Dedifferentiated amniotic fluid mesenchymal stem cell (primary cell): ENCODE measurements around the gene BPIFB1.

Experiments
- DNase-seq: peaks from one replicate; pipeline ENCODE4 v3.0.0-alpha.2; 2016; ENCODE audit errors: extremely low spot score

The BPIFB1 gene

DNA sequence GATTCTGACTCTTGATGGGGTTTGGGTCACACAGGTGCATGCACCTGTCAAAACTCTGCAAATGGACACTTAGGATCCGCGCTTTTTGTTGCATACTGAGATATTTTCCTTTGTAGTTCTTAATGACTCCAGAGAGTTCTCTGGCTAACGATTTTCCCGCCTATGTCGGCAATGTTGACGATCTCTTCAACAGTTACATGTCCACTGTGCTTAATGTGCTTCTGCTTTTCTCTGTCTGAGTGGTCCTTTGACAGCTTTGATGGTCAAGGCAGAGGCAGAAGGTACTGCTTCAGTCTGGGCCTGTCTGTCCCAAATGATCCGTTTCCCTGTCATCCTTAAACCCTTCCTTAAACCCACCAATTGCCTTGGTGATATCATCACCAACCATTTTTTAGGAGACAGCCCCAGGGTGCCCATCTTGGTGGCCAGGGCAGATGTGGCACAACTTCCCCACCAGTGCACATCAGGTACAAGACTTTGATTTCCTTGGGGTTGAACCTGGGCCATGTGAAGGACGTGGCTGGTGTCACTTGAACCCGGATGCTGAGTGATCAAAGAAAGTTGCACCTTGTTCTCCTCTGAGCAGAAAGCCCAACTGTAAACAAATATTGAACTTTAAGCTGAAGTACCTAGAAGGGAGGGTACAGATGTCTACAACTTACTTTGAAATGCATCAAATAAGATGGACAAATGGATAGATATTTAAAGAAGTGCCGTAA, 10.7 kb upstream of the BPIFB1 start:
- DNase-seq: no peak

DNA sequence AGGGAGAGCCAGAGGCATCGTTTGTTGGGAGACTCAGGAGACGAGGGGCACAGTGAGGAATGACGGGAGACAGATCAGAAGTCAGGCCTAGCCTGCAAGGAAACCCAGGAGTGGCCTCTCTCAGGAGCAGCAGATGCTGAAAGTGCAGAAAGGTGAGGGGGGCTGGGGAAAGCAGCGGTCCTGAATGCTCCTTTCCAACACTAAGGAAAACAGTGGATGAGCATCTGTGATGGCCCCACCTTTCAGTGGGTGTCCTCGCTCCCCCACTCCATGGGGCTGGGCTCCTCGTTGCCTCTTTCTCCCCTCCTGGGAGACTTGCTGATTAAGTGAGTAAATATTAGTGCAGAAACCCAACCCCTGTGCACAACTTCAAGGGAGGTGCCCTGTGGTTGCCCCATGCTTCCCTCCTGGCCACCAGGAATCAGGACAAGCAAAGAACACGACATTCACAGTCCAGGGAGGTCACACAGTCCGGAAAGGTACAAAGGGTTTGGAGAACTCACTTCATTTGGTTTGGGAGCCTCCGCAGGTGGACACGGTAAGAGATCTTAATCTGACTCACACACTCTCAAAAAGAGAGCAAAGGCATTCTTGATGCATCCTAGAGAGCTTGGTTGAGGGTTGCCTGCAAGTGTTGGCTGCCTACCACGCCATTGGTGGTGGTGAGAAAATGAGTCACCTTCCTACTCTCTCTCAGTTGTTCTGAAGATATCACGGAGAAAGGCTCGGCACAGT, 9.7 kb upstream of the BPIFB1 start:
- DNase-seq: no peak

DNA sequence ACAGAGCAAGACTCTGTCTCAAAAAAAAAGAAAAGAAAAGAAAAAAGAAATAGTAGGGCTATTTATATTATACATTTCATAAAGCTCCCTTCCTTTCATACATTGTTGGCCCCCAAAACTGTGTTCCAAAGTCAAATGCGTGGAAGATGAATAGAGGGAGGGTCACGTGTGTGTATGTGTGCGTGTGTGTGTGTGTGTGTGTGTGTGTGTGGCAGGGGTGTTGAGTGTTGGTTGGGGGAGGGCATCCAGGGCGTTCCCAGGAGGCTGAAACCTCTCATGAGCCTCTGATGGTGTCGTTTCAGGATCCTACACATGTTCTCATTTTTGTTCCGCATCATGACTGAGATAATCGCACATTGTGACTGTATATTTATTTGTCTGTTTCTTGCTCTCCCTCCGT, 7.8 kb upstream of the BPIFB1 start:
- DNase-seq: no peak

DNA sequence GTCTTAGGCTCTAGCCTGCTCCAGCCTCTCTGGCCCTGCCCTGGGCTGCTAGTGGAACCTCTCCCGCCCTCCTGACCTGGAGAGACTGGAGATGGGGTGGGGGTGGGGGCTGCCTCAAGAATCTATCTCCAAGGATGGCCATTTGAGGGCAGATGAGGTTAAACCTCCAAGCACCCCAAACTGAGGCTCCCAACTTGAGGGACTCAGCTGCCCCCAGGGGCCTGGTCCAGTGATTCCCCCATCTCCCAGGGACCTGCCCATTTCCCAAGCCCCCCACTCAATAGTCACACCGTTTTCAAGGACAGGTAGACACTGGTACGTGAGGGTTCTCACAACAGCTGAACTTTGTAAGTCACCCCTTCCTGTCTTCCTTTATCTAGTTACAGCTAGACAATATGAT, 7.1 kb upstream of the BPIFB1 start:
- no peak for DNase-seq

DNA sequence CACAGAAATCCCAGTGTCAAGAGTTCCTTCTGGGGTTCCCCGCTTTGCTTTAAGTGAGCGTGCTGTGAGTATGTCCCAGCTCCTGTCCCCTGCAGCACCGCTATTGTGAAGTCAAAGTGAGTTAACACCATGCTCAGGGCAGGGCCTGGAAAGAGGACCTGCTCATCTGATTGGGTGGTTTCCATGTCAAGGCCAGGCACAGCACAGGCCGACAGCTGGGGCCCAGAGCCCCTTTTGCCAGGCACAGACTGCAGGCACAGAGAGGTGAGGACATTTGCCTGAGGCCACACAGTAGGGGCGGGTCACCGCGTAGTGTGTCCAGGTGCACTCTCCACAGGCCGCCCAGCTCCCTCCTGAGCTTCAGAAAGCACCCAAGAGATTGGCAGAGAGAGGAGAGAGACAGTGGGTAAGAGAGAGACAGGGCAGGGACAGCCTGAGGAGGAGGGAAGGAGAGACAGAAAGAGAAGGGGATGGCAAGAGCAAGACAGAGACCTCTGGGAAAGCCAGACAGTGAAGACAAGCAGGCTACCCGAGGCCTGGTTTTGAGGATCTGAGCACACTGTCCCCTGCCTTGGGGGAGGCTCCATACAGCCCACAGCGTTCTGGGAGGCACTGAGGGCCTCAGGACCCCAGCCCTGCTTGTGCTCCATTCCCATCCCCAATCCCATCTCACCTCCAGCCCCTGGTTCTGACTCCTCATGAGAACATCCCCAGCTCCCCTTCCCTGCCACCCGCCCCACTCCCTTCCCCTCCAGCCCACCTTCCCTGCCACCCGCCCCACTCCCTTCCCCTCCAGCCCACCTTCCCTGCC, 6.5 kb upstream of the BPIFB1 start:
- DNase-seq: no peak

DNA sequence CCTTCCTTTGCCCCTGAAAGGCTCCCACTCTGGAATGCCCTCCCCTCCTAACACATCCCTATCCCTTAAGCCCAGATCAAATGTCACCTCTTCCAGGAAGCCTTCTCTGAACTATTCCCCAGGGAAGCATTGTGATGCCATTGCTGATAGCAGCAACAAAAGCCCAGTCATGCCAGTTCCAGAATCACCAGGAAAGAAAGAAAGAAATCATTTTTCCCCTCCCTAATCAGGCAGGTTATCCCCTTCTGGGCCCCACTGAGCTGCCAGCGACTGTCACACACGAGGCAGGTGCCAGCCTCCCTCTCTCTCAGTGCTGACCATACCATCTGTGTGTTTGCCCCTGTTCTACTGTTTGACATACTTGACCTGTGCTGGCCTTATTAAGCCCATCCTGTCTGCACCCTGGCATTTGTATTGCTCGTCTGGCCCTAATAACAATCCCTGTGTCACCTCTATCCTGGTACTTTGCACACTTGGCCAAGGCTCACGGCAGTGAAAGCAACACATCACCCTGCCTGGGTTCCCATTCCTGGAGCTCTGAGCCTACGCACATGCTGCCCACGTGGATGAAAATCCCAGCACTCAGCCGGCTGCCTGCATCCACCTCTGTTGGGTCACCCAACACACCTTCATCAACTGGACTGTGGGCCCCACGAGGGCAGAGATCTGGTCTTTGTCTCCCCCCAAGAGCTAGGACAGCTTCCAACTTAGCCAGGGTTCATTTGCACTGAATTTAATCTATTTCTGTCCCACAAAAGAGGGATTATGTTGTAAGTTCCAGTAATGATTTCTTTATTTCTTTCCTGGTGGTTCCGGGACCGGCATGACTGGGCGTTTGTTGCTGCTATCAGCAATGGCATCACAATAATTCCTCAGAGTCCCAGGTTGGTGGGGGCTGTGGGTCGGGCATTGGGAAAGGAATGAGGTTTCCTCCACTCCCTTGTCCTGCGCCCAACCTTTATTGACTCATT, 5.3 kb upstream of the BPIFB1 start:
- DNase-seq: no peak

DNA sequence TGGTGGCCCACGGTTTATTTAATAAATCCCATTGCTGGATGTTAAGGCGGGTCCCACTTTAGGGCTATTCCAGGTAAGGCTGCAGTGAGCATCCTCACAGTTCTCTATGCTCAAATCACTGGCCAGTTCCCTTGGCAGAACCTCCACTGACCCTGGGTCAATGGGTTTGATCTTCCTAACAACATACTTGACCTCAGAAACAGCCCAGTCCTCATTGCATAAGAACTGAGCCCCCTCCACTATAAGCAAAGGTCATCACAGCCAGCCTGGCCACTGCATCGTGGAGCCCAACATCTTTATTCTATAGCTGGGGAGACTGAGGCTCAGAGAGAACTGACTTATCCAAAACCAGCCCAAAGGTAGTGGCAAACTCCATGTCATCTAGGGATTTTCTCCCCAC, 4.3 kb upstream of the BPIFB1 start:
- no peak for DNase-seq

DNA sequence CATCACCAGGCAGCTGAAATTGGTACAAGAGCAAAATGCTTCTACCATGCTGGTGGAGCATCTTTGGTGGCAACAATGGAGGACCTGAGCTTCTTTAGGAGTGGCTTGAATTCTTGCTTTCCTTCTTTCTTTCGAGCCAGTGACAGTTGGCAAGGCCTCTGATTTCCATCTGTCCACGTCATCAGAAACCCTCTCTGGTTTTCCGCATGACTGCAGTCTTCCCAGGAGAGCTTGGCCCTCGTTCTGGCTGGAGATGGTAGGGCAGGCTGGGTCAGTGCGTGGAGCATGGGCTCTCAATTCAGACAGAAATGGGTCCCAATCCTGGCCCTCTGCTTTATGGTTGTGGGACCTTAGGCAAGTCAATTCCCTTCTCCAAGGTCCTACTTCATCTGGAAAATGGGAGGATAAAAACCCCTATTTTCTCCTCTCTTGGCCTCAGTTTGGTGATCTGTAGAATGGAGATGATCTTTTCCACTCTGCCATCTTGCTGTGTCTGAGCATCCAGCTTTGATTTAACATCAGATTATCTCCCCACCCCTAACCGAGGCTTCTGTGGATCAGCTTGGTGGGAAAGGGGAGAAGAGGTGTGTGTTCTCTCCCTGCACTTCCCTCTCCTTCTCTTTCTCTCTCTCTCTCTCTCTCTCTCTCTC, 3.6 kb upstream of the BPIFB1 start:
- no peak for DNase-seq

DNA sequence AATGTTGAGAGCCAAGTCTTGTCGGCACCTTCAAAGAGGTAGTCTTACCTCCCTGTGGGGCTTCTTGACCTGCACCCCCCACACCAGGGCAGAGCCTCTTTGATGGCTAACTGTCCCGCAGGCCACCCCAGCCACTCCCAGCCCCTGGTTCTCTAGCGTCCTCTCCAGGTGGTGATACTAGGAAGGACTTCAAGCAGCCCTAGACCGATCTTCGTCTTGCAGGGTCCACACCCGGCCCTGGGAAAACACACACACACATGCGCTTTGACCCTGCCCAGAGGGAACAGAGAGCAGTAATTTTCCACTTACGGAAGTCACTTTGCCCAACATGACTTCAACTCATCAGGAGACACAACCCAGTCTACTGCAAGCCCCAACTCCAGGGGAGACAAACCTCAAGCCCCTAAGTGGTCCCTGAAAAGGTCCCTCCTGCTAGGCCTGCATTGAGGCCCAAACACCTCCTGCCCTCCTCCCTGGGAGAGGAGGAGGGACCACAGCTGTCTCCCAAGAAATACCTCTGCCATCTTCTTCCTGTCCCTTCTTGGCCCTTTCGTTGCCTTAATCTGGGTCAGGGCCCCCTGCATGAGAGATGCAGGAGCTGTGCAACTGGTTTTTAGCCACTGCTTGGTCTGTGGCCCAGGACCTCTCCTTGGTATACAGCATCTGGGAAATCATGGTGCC, 2.9 kb upstream of the BPIFB1 start:
- DNase-seq: no peak

DNA sequence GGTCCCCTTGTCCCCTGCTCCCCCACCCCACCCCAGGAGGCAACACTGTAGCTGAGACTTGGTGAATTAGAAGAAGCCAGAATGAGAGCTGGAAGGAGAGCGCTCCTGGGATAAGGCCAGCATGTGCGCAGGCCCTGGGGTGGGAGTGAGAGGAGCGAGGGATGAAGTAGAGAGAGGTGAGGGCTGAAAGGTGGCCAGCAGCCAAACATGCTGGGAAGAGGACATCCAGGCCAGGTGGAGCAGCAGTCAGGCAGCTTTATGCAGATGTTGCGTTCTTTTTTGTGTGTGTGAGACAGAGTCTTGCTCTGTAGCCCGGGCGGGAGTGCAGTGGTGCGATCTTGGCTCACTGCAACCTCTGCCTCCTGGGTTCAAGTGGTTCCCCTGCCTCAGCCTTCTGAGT, 2.2 kb upstream of the BPIFB1 start:
- DNase-seq: no peak

DNA sequence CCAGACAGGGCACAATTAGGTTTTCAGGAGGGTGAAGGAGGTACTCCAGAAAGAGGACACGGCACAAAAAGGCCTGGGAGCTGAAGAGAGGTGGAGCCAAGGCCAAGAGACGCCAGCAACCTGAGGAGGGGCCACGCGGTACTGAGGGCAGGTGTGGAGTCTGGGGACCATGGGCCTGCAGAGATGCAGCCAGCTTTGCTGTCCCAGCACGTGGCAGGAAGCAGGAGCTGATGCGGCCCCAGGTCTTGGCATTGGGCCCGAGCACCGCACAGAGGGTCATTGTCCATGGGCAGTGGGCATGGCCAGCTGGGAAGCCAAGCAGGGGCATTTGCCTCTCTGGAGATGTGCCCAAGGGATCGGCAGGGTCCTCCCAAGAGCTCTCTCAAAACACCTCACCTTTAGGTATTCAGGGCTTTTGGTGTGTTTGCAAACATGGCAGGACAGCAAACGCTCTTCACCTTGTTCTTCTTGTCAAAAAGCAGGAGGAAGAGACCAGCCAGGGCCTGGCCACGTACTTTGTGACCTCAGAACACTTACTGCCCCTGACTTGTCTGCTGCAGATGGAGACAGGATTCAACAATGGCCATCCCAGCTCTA, 1.4 kb upstream of the BPIFB1 start:
- no peak for DNase-seq

DNA sequence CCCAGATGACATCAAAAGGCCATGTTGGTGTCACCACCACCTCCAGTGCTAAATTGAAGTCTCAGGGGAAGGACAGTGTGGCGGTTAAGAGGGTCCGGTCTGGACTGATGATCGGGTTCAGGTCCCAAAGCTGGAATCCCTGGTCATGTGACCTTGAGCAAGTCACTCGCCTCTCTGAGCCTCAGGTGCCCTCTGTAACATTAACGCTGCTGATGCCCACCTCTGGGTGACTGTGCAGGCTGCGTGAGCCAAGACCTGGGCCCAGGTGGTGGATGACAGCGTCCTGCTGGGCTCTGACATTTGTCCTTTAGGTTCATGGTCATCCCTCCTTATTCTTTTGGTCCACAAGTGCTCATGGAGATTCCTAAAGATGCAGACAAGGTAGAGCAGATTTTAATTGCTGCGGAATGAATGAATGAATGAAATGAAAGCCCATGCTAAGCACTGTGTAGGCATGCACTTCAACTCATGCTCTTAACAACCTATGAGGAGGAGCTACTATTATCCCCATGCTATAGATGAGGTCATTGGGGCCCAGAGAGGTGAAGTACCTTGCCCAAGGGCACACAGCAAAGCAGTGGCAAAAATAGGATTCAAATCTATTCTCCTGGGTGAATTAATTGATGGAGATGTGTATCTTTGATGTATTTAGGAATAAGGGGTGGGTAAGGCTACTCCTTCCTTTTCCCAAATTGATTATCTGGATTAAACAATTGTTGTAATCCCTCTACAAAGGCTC, 649 bp upstream of the BPIFB1 start:
- no peak for DNase-seq

DNA sequence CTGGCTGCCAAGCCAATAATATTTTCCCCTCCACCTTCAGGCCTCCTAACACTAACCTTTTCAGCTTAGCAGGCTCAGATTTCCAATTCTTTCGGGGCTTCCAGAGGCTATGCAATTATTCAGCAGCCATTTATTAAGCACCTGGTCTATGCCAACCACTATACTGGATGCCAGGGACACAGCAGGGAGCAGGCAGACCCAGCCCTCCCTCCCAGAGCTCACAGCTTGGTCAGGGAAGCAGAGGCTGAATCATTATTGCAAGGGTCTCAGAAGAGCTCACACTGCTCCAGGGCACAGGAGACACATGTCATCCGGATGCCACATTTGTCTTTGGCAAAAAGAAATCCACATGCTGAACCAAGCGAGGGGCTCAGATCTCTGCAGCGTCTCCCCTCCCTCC, 1.3 kb downstream of the BPIFB1 start:
- no peak for DNase-seq

DNA sequence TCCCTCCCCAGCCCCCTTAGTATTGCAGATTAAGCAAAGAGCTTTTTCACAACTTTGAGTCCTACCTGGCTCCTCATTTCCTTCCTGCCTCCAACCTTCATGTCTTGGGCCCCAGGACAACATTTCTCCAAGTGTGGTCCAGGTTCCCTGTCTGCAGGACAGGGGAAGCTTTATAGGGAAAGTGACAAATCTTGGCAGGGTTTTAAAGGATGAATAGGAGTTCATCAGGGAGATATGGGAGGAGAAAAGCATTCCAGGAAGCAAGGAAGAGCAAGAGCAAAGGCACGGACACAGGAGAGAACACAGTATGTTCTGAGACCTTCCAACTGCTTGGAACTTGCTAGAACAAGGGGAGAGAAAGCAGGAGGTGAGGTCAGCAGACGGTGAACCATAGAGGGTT, 1.9 kb downstream of the BPIFB1 start:
- DNase-seq: no peak

DNA sequence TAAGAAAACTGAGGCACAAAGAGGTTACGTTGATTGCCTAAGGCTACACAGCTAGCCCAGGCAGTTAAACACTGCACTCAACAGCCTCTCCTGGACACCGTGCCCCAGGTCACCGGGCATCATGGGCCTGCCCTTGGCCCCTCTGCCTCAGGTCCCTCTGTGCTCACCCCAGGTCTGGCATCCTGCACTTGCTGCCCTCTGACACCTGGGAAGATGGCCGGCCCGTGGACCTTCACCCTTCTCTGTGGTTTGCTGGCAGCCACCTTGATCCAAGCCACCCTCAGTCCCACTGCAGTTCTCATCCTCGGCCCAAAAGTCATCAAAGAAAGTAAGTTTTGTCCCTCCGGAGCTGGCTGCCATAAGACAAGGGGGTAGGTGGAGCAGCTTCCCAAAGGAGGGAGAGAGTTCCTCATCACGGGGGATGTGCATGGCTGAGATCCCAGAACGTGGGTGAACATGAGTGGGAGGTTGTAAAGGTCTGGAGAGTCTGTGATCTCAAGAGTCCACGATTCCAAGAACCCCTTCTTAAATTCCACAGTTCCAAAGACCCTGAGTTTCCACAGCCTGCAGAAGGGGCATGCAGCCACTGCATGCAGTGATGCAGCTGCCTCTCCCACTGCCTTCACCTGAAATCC, 3.0 kb downstream of the BPIFB1 start:
- no peak for DNase-seq

DNA sequence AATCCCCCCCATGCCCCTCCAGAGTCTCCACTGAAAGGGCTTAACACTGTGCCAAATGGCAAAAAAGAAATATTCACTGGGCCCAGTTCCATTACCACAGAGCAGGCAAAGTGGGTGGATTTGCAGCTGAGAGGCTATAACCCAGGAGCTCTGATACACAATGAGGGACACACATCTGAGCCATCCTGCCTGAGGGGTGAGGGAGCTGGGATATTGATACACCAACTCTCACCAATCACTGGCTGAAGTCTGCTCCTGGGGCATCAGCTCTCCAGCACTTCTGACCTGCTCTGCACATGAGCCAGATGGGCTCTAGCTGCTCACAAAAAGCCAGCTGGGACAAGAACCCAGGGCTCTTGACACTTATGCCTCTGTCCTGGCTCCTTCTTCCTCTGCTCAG, 4.9 kb downstream of the BPIFB1 start:
- DNase-seq: no peak

DNA sequence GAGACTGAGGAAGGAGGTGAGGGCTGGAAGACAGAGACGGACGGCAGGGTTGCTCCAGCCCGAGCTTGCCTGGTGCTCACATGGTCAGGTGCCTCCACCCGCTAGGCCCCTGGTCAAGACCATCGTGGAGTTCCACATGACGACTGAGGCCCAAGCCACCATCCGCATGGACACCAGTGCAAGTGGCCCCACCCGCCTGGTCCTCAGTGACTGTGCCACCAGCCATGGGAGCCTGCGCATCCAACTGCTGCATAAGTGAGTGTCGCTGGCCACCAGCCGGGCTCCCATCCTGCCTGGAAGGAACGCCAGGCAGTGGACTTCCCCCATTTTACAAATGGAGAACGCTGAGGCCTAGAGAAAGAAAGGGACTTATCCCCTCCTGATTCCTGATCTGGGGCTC, 7.8 kb downstream of the BPIFB1 start:
- DNase-seq: no peak

DNA sequence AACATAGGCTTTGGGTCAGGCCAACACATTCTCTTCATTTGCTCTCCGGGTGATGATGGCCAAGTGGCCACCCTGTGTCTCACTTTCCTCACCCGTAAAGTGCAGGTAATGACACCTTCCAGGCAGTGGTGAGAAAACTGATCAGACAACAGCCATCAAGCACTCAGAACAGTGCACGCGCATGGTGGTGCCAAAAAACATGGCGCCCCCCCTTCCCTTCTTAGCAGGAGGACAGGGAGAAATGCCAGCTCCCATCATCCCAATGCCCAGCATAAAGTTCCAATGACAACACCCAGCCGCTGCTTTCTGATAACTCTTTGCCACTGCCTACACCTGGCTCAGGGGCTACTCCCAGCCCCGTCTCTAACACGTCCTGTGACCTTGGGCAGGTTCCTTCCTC, 8.4 kb downstream of the BPIFB1 start:
- DNase-seq: no peak

DNA sequence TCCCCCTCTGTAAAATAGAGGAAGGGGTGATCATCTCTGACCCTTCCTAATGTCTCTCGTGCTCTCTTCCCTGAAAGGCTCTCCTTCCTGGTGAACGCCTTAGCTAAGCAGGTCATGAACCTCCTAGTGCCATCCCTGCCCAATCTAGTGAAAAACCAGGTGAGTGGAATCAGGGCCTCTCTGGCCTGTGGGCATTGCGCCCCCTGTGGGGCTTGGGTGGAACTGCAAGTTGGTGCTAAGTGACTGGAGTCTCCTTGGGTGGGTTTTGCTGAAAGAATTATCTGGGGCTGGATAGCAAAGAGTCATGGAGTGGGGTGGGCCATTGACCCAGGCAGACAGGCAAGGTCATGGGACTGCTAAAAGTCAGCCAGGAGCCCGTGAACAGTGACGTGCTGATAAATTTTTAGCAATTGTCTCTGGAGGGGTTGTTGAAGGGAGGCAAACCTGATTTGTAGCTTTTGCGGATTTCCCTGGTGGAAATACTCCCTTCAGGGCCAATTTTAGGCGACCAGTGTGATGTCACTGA, 8.9 kb downstream of the BPIFB1 start:
- no peak for DNase-seq
